HepG2 (cell line): Measurements from ENCODE around the gene TMEM14B. TPM values are rescaled to one million over a fixed set of nuclear protein-coding genes. Genes with fewer than 3 reads are reported as not detected.

ENCODE experiments used
- BORCS8-MEF2B ChIP-seq: sonication (generic); formaldehyde crosslinking; IDR thresholded peaks from 2 replicates; pipeline ENCODE4 v1.8.0; 2022; ENCODE audit warnings: mild to moderate bottlenecking, missing genetic modification reagents
- CC2D1A ChIP-seq: sonication (generic); formaldehyde crosslinking; IDR thresholded peaks from 2 replicates; pipeline ENCODE4 v1.8.1; 2023; ENCODE audit warnings: mild to moderate bottlenecking, missing genetic modification reagents
- DNMT3B ChIP-seq: conservative IDR thresholded peaks from 2 replicates; pipeline ENCODE4 v1.6.1; 2016; ENCODE audit warnings: missing biosample characterization, control low read depth
- FOXJ3 ChIP-seq: sonication (generic); formaldehyde crosslinking; IDR thresholded peaks from 2 replicates; pipeline ENCODE4 v1.4.0; 2020; ENCODE audit warnings: missing genetic modification reagents, mild to moderate bottlenecking, borderline replicate concordance
- FOXP4 ChIP-seq: sonication (generic); formaldehyde crosslinking; IDR thresholded peaks from 2 replicates; pipeline ENCODE4 v1.4.0; 2020; ENCODE audit warnings: missing genetic modification reagents
- KLF9 ChIP-seq: IDR thresholded peaks from 2 replicates; pipeline ENCODE4 v1.6.1; 2016; ENCODE audit warnings: low read depth
- NFAT5 ChIP-seq: sonication (generic); formaldehyde crosslinking; IDR thresholded peaks from 2 replicates; pipeline ENCODE4 v1.4.0; 2020; ENCODE audit warnings: missing genetic modification reagents
- SOX13 ChIP-seq, 3 experiments: fragments of 450-650 bp in 1 of 3; sonication (generic) in 1 of 3; formaldehyde crosslinking in 1 of 3; IDR thresholded peaks in 2 of 3; conservative IDR thresholded peaks in 1 of 3; 2 replicates each; pipeline versions ENCODE4 v1.5.0 to v1.6.1; 2016 to 2020; ENCODE audit warnings: antibody characterized with exemption in 1 of 3, mild to moderate bottlenecking in 1 of 3, missing compliant biosample characterization in 1 of 3, missing genetic modification reagents in 1 of 3, moderate library complexity in 1 of 3
- ZFP37 ChIP-seq: sonication (generic); formaldehyde crosslinking; IDR thresholded peaks from 2 replicates; pipeline ENCODE4 v1.4.0; 2020; ENCODE audit warnings: missing genetic modification reagents, borderline replicate concordance
- ZMYM3 ChIP-seq: sonication (generic); formaldehyde crosslinking; IDR thresholded peaks from 2 replicates; pipeline ENCODE4 v1.5.1; 2020; ENCODE audit warnings: mild to moderate bottlenecking, missing genetic modification reagents
- ZNF124 ChIP-seq: sonication (generic); formaldehyde crosslinking; IDR thresholded peaks from 2 replicates; pipeline ENCODE4 v1.4.0; 2020; ENCODE audit warnings: missing genetic modification reagents
- ZNF180 ChIP-seq: sonication (generic); formaldehyde crosslinking; IDR thresholded peaks from 2 replicates; pipeline ENCODE4 v1.4.0; 2020; ENCODE audit warnings: low read depth, missing genetic modification reagents, borderline replicate concordance
- ZNF431 ChIP-seq: sonication (generic); formaldehyde crosslinking; IDR thresholded peaks from 2 replicates; pipeline ENCODE4 v1.9.0; 2022; ENCODE audit warnings: missing genetic modification reagents, low read depth, mild to moderate bottlenecking, borderline replicate concordance
- ZNF703 ChIP-seq: sonication (generic); formaldehyde crosslinking; IDR thresholded peaks from 2 replicates; pipeline ENCODE4 v1.5.1; 2020; ENCODE audit warnings: missing genetic modification reagents, mild to moderate bottlenecking, moderate library complexity, borderline replicate concordance
- ZNF740 ChIP-seq: sonication (generic); formaldehyde crosslinking; IDR thresholded peaks from 2 replicates; pipeline ENCODE4 v1.4.0; 2020; ENCODE audit warnings: missing genetic modification reagents
- ZNF746 ChIP-seq: sonication (generic); formaldehyde crosslinking; IDR thresholded peaks from 2 replicates; pipeline ENCODE4 v1.8.0; 2022; ENCODE audit warnings: mild to moderate bottlenecking, missing genetic modification reagents
- ZNF749 ChIP-seq: sonication (generic); formaldehyde crosslinking; IDR thresholded peaks from 2 replicates; pipeline ENCODE4 v1.8.0; 2022; ENCODE audit warnings: mild to moderate bottlenecking, missing genetic modification reagents, moderate library complexity, borderline replicate concordance
- ZNF773 ChIP-seq: sonication (generic); formaldehyde crosslinking; IDR thresholded peaks from 2 replicates; pipeline ENCODE4 v1.4.0; 2020; ENCODE audit warnings: missing genetic modification reagents, borderline replicate concordance
- polyA plus RNA-seq, 8 experiments: library from polyadenylated mRNA; depleted of rRNA in 3 of 8; stranded (reverse) in 7 of 8; unstranded in 1 of 8; fragments of >200 nt; fragmentation: Illumina TruSeq in 4 of 8; extraction: Trizol in 4 of 8; gene quantifications; 2 replicates each; pipeline versions ENCODE4 v1.2.1 to v1.2.3, GENCODE V29; 2011 to 2016; ENCODE audit warnings: low read depth in 4 of 8, missing spikeins in 1 of 8, mixed read lengths in 1 of 8; ENCODE audit not compliant: insufficient read depth in 1 of 8
- total RNA-seq, 5 experiments: library from RNA; depleted of rRNA; stranded (reverse); fragments of >200 nt; fragmentation: Illumina TruSeq; extraction: Trizol; gene quantifications; 2 replicates each; pipeline ENCODE4 v1.2.3, GENCODE V29; 2016; ENCODE audit warnings: low read depth in 1 of 5

Gene TMEM14B
- total and polyA plus RNA-seq, 2 of the 13 experiments (the other 11 are each of a cell fraction or from before 2014, with no cell fraction given) = 133 to 200 TPM

GRCh38 chr6:10722820-10723566 lies 24.6 kb upstream of the TMEM14B start, which contains the start of gene TMEM14C (continued):
- TF ChIP-seq NFAT5 = 0 out of 2 replicates have a peak, but pooled peaks have one; percentile 31
- TF ChIP-seq SOX13 (IDR thresholded peaks at IDR 0.05) = no peak
- TF ChIP-seq SOX13 (CRISPR knock-in tag; conservative IDR thresholded peaks at IDR 0.05 in 1 of 2, IDR thresholded peaks at IDR 0.05 in 1 of 2) = peak in 1 of 2 experiments; percentile 71; a peak in 2 of 4 replicates
- TF ChIP-seq FOXP4 (CRISPR knock-in tag) = peak; percentile 81; the same call in 1 of the 2 replicates
- TF ChIP-seq ZNF749 (CRISPR knock-in tag) = peak; percentile 67; the same call in 1 of the 2 replicates
- TF ChIP-seq ZNF180 (CRISPR knock-in tag) = no peak
- peak; percentile 92 for TF ChIP-seq ZMYM3 (CRISPR knock-in tag)
- TF ChIP-seq FOXJ3 (CRISPR knock-in tag) = peak; percentile 59; the same call in 1 of the 2 replicates
- TF ChIP-seq BORCS8-MEF2B (CRISPR knock-in tag) = peak; percentile 96
- peak; percentile 92 for TF ChIP-seq ZFP37 (CRISPR knock-in tag)
- peak; percentile 92; the same call in 1 of the 2 replicates for TF ChIP-seq ZNF124
- peak; percentile 92; the same call in 1 of the 2 replicates for TF ChIP-seq KLF9 (CRISPR knock-in tag)
- TF ChIP-seq DNMT3B = peak; percentile 67; the same call in 1 of the 2 replicates
- peak; percentile 81 for TF ChIP-seq ZNF431 (CRISPR knock-in tag)
- no peak for TF ChIP-seq CC2D1A (CRISPR knock-in tag)
- peak; percentile 93 for TF ChIP-seq ZNF746 (CRISPR knock-in tag)
- TF ChIP-seq ZNF740 = peak; percentile 34; the same call in 1 of the 2 replicates
- TF ChIP-seq ZNF773 (CRISPR knock-in tag) = peak; percentile 54; the same call in 1 of the 2 replicates
- no peak; the same call in 1 of the 2 replicates for TF ChIP-seq ZNF703 (CRISPR knock-in tag)
